ENCODE results near the gene VAPA. TPM values are rescaled to one million over a fixed set of nuclear protein-coding genes. Genes with fewer than 3 reads are reported as not detected.

Gene VAPA
- total and polyA plus RNA-seq, 2 donors (not counting 1 experiment from before 2014, with no cell fraction given): 47.7 to 109 TPM

- H3K27me3 Mint-ChIP-seq: no peaks in the 10 kb centered on the region
Observed at GRCh38 chr18:9916077-9916639, 2.3 kb downstream of the VAPA start.

More at GRCh38 chr18:9916077-9916639, 2.3 kb downstream of the VAPA start:
- peaks cover 60% of the 10 kb centered on the region for H4K20me1 ChIP-seq (ENCODE audit: control insufficient read depth, insufficient read depth, low read length, poor library complexity, severe bottlenecking)
- H3K36me3 ChIP-seq (replicated peaks in 1 of 2; ENCODE audit: control extremely low read depth in 1 of 2, control insufficient read depth in 1 of 2, extremely low read depth in 1 of 2, insufficient read depth in 2 of 2, low read length in 1 of 2): no peaks in the 10 kb centered on the region
- no peak overlapping the region for H3K9ac ChIP-seq (ENCODE audit: low read length)
- intact Hi-C loops (cut with micrococcal nuclease): loop anchor here (5.0 kb wide), 1 partner anchor 36 kb away; no protein-coding TSS in a partner anchor
- POLR2A ChIA-PET: interaction anchor here (0.6 to 1.5 kb wide), 2 partner anchors 580 to 610 kb away, joined by 3 read pairs; partner anchors contain the start of gene NAPG
- Mint-ChIP-seq H3K27ac (peak overlapping the region; percentile 32), H3K4me3 (peak overlapping the region; percentile 91), H3K4me1 (peaks cover 26% of the 10 kb centered on the region), H3K9me3 (ENCODE audit: insufficient read depth) (no peaks in the 10 kb centered on the region)
- DNase-seq (no peak), ATAC-seq (ENCODE audit: low read depth) (no peak)
- CTCF ChIA-PET: interaction anchor here (1.2 to 3.3 kb wide), 2 partner anchors 55 to 603 kb away, joined by 4 to 9 read pairs; no protein-coding TSS in a partner anchor
- no peak overlapping the region for H2AFZ ChIP-seq (ENCODE audit: insufficient read depth, low read depth, low read length, poor library complexity, severe bottlenecking)
- peaks cover 0 to 6% (median 1%) of the 10 kb centered on the region in 3 donors for H3K9me3 ChIP-seq (ENCODE audit: control extremely low read depth in 1 of 3, control insufficient read depth in 2 of 3, insufficient read depth in 1 of 3, low read length in 2 of 3)
- H3K4me1 ChIP-seq (ENCODE audit: control insufficient read depth in 2 of 2, insufficient read depth in 2 of 2, low read length in 2 of 2): peaks cover 50 to 58% of the 10 kb centered on the region in 2 donors
- peak overlapping the region in 1 of 2 donors; percentile 95 for H3K27ac ChIP-seq (ENCODE audit: low read length in 2 of 2)
- WGBS (ENCODE audit: insufficient coverage): no CpG with 5 or more reads among the region's 2 CpGs
- H3K4me2 ChIP-seq (replicated peaks; ENCODE audit: low read depth, low read length, poor library complexity, severe bottlenecking): peak overlapping the region; percentile 89
- no peaks in the 10 kb centered on the region for H3K27me3 ChIP-seq (replicated peaks in 1 of 4; ENCODE audit: control extremely low read depth in 1 of 4, control insufficient read depth in 3 of 4, insufficient read depth in 4 of 4, low read length in 3 of 4)
- H3K79me2 ChIP-seq (ENCODE audit: control insufficient read depth, insufficient read depth, low read length): peaks cover 66% of the 10 kb centered on the region
- H3K4me3 ChIP-seq (ENCODE audit: control extremely low read depth in 1 of 5, extremely low read depth in 1 of 5, insufficient read depth in 1 of 5, low read depth in 2 of 5, low read length in 4 of 5): peak overlapping the region in 2 of 5 experiments; percentile 76 to 87
- TF ChIP-seq EZH2 (IDR thresholded peaks at IDR 0.05; ENCODE audit: borderline replicate concordance, insufficient read depth, low read depth, low read length, poor library complexity, severe bottlenecking) (no peak), CTCF (IDR thresholded peaks at IDR 0.05) (no peak)

Measured in B cell (primary cell).